H1 (cell line): Measurements from ENCODE around the gene SPATA6L. TPM values are rescaled to one million over a fixed set of nuclear protein-coding genes. Genes with fewer than 3 reads are reported as not detected.

Experiments
- CTCF ChIA-PET: fragments of 300-600 bp; sonication (Branson Sonifier 250); formaldehyde crosslinking; loops from one replicate; lab custom pipeline; 2021; ENCODE audit not compliant: partially characterized antibody; lab: Charles Lee
- POLR2A ChIA-PET: fragments of 300-600 bp; sonication (Branson Sonifier 250); formaldehyde crosslinking; loops from one replicate; lab custom pipeline; 2021; ENCODE audit warnings: inconsistent platforms; ENCODE audit not compliant: partially characterized antibody; lab: Charles Lee
- DNase-seq, 2 experiments: peaks; one replicate each; pipeline versions ENCODE4 v3.0.0 to v3.0.0-alpha.2; 2010 to 2022; ENCODE audit warnings: low spot score in 2 of 2, low read depth in 1 of 2, mixed read lengths in 1 of 2
- FAIRE-seq: peaks from 2 replicates; lab custom pipeline; 2011; peaks lifted over from hg19 to GRCh38; lab: Jason Lieb, UNC
- H2AFZ ChIP-seq: 2 replicates; pipeline ENCODE4 v1.8.1; 2012; ENCODE audit warnings: low read length, inconsistent platforms
- H2AK5ac ChIP-seq: 2 replicates; pipeline ENCODE4 v1.6.1; 2013; ENCODE audit warnings: low read depth, low read length
- H2BK120ac ChIP-seq: replicated peaks from 2 replicates; pipeline ENCODE3; 2013; ENCODE audit warnings: low read depth, low read length, inconsistent platforms
- H2BK12ac ChIP-seq: 2 replicates; pipeline ENCODE4 v1.6.1; 2013; ENCODE audit warnings: low read depth, low read length
- H2BK15ac ChIP-seq: 2 replicates; pipeline ENCODE4 v1.6.1; 2013; ENCODE audit warnings: low read length
- H2BK20ac ChIP-seq: 2 replicates; pipeline ENCODE4 v1.6.1; 2013; ENCODE audit warnings: low read length
- H2BK5ac ChIP-seq: 2 replicates; pipeline ENCODE4 v1.6.1; 2013; ENCODE audit warnings: low read depth, low read length
- H3K14ac ChIP-seq: 2 replicates; pipeline ENCODE4 v1.6.1; 2013; ENCODE audit warnings: inconsistent platforms; ENCODE audit not compliant: insufficient read length
- H3K18ac ChIP-seq: 2 replicates; pipeline ENCODE4 v1.6.1; 2013; ENCODE audit warnings: low read length; ENCODE audit errors: extremely low read depth
- H3K23ac ChIP-seq: 2 replicates; pipeline ENCODE4 v1.6.1; 2013; ENCODE audit warnings: inconsistent platforms; ENCODE audit not compliant: insufficient read length
- H3K23me2 ChIP-seq: 2 replicates; pipeline ENCODE4 v1.6.1; 2013; ENCODE audit warnings: low read depth, low read length
- H3K27ac ChIP-seq: 2 replicates; pipeline ENCODE4 v1.6.1; 2011; ENCODE audit warnings: low read depth, low read length, inconsistent platforms
- H3K27me3 ChIP-seq, 4 experiments: replicated peaks in 1 of 4; 1 replicate in 1 of 4; 2 replicates in 3 of 4; pipeline versions ENCODE4 v1.6.1 to v1.8.1; 2011 to 2013; ENCODE audit warnings: low read length in 3 of 4, mild to moderate bottlenecking in 3 of 4, inconsistent platforms in 2 of 4, mixed read lengths in 2 of 4, moderate library complexity in 1 of 4; ENCODE audit not compliant: control insufficient read depth in 3 of 4, insufficient read depth in 3 of 4; ENCODE audit errors: extremely low read depth in 1 of 4
- H3K36me3 ChIP-seq, 4 experiments: 2 replicates each; pipeline versions ENCODE4 v1.6.1 to v1.8.1; 2011 to 2013; ENCODE audit warnings: mild to moderate bottlenecking in 4 of 4, low read length in 3 of 4, moderate library complexity in 2 of 4, control low read depth in 1 of 4, inconsistent platforms in 1 of 4; ENCODE audit not compliant: insufficient read depth in 4 of 4, control insufficient read depth in 2 of 4
- H3K4ac ChIP-seq: replicated peaks from 2 replicates; pipeline ENCODE3; 2013; ENCODE audit warnings: low read length, low read depth, mixed read lengths, inconsistent platforms; ENCODE audit not compliant: insufficient read length
- H3K4me1 ChIP-seq, 4 experiments: replicated peaks in 1 of 4; 1 replicate in 1 of 4; 2 replicates in 3 of 4; pipeline versions ENCODE4 v1.6.1 to v1.8.1; 2011 to 2013; ENCODE audit warnings: low read length in 3 of 4, inconsistent platforms in 2 of 4, mixed read lengths in 1 of 4; ENCODE audit not compliant: insufficient read depth in 4 of 4, control insufficient read depth in 3 of 4
- H3K4me2 ChIP-seq, 2 experiments: 2 replicates each; pipeline versions ENCODE4 v1.6.1 to v1.8.1; 2011 to 2013; ENCODE audit warnings: low read depth in 2 of 2, low read length in 2 of 2, control low read depth in 1 of 2, inconsistent platforms in 1 of 2, mild to moderate bottlenecking in 1 of 2; ENCODE audit not compliant: insufficient read depth in 1 of 2
- H3K4me3 ChIP-seq, 4 experiments: fragments of 200-600, 300-600 bp in 1 of 4; sonication (generic), shearing (Covaris generic), sonication (Bioruptor Twin) in 1 of 4; 2 replicates each; pipeline versions ENCODE4 v1.5.1 to v1.8.1; 2011 to 2016; ENCODE audit warnings: low read length in 4 of 4, low read depth in 3 of 4, control low read depth in 2 of 4, inconsistent platforms in 2 of 4, mild to moderate bottlenecking in 2 of 4, mixed read lengths in 1 of 4, moderate library complexity in 1 of 4; ENCODE audit not compliant: insufficient read depth in 2 of 4; ENCODE audit errors: extremely low read depth in 1 of 4
- H3K56ac ChIP-seq: replicated peaks from 2 replicates; pipeline ENCODE3; 2013; ENCODE audit warnings: low read depth, mild to moderate bottlenecking, mixed read lengths, low read length, inconsistent platforms; ENCODE audit not compliant: insufficient read length
- H3K79me1 ChIP-seq: 2 replicates; pipeline ENCODE4 v1.6.1; 2013; ENCODE audit warnings: low read depth, low read length, control low read depth
- H3K79me2 ChIP-seq, 2 experiments: 2 replicates each; pipeline versions ENCODE4 v1.6.1 to v1.8.1; 2012 to 2013; ENCODE audit warnings: low read length in 2 of 2, mild to moderate bottlenecking in 2 of 2, inconsistent platforms in 1 of 2; ENCODE audit not compliant: insufficient read depth in 2 of 2, control insufficient read depth in 1 of 2
- H3K9ac ChIP-seq, 4 experiments: replicated peaks in 1 of 4; 1 replicate in 1 of 4; 2 replicates in 3 of 4; pipeline versions ENCODE4 v1.6.1 to v1.8.1; 2011 to 2013; ENCODE audit warnings: low read depth in 3 of 4, low read length in 3 of 4, control low read depth in 2 of 4, mild to moderate bottlenecking in 2 of 4, moderate library complexity in 2 of 4, inconsistent platforms in 1 of 4; ENCODE audit errors: extremely low read depth in 1 of 4
- H3K9me3 ChIP-seq, 2 experiments: 2 replicates each; pipeline versions ENCODE4 v1.6.1 to v1.8.1; 2012 to 2013; ENCODE audit warnings: mild to moderate bottlenecking in 2 of 2, moderate library complexity in 2 of 2, control low read depth in 1 of 2, inconsistent platforms in 1 of 2, low read depth in 1 of 2, low read length in 1 of 2, mixed read lengths in 1 of 2; ENCODE audit not compliant: insufficient read depth in 2 of 2
- H4K20me1 ChIP-seq, 2 experiments: replicated peaks in 1 of 2; 2 replicates each; pipeline versions ENCODE3 to v1.8.1; 2011 to 2013; ENCODE audit warnings: inconsistent platforms in 2 of 2, low read length in 2 of 2, mild to moderate bottlenecking in 1 of 2; ENCODE audit not compliant: insufficient read depth in 2 of 2, control insufficient read depth in 1 of 2
- H4K5ac ChIP-seq: 2 replicates; pipeline ENCODE4 v1.6.1; 2013; ENCODE audit warnings: low read length, low read depth, mixed read lengths, inconsistent platforms; ENCODE audit not compliant: insufficient read length
- H4K8ac ChIP-seq: 2 replicates; pipeline ENCODE4 v1.8.0; 2013; ENCODE audit warnings: mild to moderate bottlenecking, moderate library complexity, low read length, inconsistent platforms; ENCODE audit not compliant: insufficient read depth; ENCODE audit errors: extremely low read depth
- H4K91ac ChIP-seq: replicated peaks from 2 replicates; pipeline ENCODE3; 2013; ENCODE audit warnings: low read length, mixed read lengths, inconsistent platforms; ENCODE audit not compliant: insufficient read length
- CEBPB ChIP-seq: IDR thresholded peaks from 2 replicates; pipeline ENCODE4 v1.6.1; 2012; ENCODE audit warnings: low read depth, low read length
- EP300 ChIP-seq, 2 experiments: IDR thresholded peaks; 1 replicate in 1 of 2; 2 replicates in 1 of 2; pipeline ENCODE4 v1.6.1; 2011 to 2012; ENCODE audit warnings: low read depth in 2 of 2, low read length in 2 of 2, mild to moderate bottlenecking in 2 of 2, borderline replicate concordance in 1 of 2, inconsistent platforms in 1 of 2, moderate library complexity in 1 of 2
- FOSL1 ChIP-seq: IDR thresholded peaks from 2 replicates; pipeline ENCODE4 v1.6.1; 2011; ENCODE audit warnings: mild to moderate bottlenecking, low read depth, low read length, moderate library complexity; ENCODE audit not compliant: insufficient read depth
- RFX5 ChIP-seq: IDR thresholded peaks from 2 replicates; pipeline ENCODE4 v1.6.1; 2011; ENCODE audit warnings: low read depth, low read length, improper control_type of control experiment, borderline replicate concordance
- SUZ12 ChIP-seq: fragments of 200-600 bp; sonication (generic); IDR thresholded peaks from 2 replicates; pipeline ENCODE4 v1.6.1; 2012; ENCODE audit warnings: mild to moderate bottlenecking, inconsistent platforms, low read length, moderate library complexity, mixed read lengths
- TAF7 ChIP-seq: optimal IDR thresholded peaks from 2 replicates; pipeline ENCODE3; 2011; ENCODE audit warnings: low read depth, mild to moderate bottlenecking, inconsistent platforms, low read length, moderate library complexity, borderline replicate concordance
- WGBS, 2 experiments: shearing (Covaris generic) in 1 of 2; methylation state at CpG; one replicate each; pipeline versions ENCODE4 v1.1.6 to v1.1.7; 2013 to 2015; ENCODE audit warnings: low lambda C conversion rate in 2 of 2, mixed read lengths in 2 of 2, inconsistent platforms in 1 of 2, low coverage in 1 of 2, missing lambda C conversion rate in 1 of 2; ENCODE audit not compliant: insufficient replicate concordance in 2 of 2, insufficient coverage in 1 of 2, insufficient read length in 1 of 2; ENCODE audit errors: extremely low coverage in 1 of 2, missing lambda C conversion rate in 1 of 2; 5-methylcytosine and 5-hydroxymethylcytosine counted together
- polyA plus RNA-seq, 7 experiments: library from polyadenylated mRNA; depleted of rRNA in 3 of 7; stranded (reverse) in 5 of 7; unstranded in 2 of 7; fragments of >200 nt in 5 of 7; fragments of 200-250 nt in 2 of 7; gene quantifications; 1 replicate in 5 of 7; 2 replicates in 1 of 7; 4 replicates in 1 of 7; pipeline versions ENCODE4 v1.2.1 to v1.2.3, GENCODE V29; 2011 to 2013; ENCODE audit warnings: missing spikeins in 2 of 7, mixed read lengths in 2 of 7
- total RNA-seq: library from RNA; stranded (reverse); fragmentation: NEBNext Ultra II Directional; extraction: Animal tissue kit (Norgen Biotek cat#: 25700); gene quantifications from 2 replicates; pipeline ENCODE4 v1.2.1, GENCODE V29; 2021

The SPATA6L gene
- total and polyA plus RNA-seq, 2 of the 8 experiments (the other 6 are each of a cell fraction or from before 2014, with no cell fraction given) = 0.57 to 1.1 TPM

GRCh38 chr9:4585135-4585534, 81.1 kb downstream of the SPATA6L start:
- Histone ChIP-seq H3K9ac (no peak overlapping the region), H3K23me2 (no peaks in the 10 kb centered on the region; the same call in 1 of the 2 replicates), H3K14ac (no peak overlapping the region), H4K91ac (no peak overlapping the region), H3K79me1 (no peaks in the 10 kb centered on the region), H3K4me3 (no peak overlapping the region), H3K18ac (no peak overlapping the region), H3K56ac (no peak overlapping the region), H3K4me2 (no peak overlapping the region), H2BK15ac (no peak overlapping the region), H2BK120ac (no peak overlapping the region), H3K27me3 (no peaks in the 10 kb centered on the region), H4K5ac (no peak overlapping the region), H2AFZ (no peak overlapping the region), H2BK20ac (no peak overlapping the region), H3K4me1 (no peaks in the 10 kb centered on the region), H4K8ac (no peak overlapping the region), H2AK5ac (no peak overlapping the region), H3K23ac (no peak overlapping the region), H3K27ac (no peak overlapping the region), H3K79me2 (no peaks in the 10 kb centered on the region), H4K20me1 (no peaks in the 10 kb centered on the region), H2BK5ac (no peak overlapping the region), H3K36me3 (no peaks in the 10 kb centered on the region), H3K4ac (no peak overlapping the region), H2BK12ac (no peak overlapping the region), H3K9me3 (no peaks in the 10 kb centered on the region)
- ChIA-PET CTCF (interaction anchor here (0.6 to 2.4 kb wide), 3 partner anchors 19 to 1038 kb away, joined by 3 to 8 read pairs (median 3); no protein-coding TSS in a partner anchor), POLR2A (no interaction called here)
- TF ChIP-seq TAF7 = no peak
- TF ChIP-seq SUZ12 = no peak
- no peak for TF ChIP-seq RFX5
- TF ChIP-seq FOSL1 = no peak
- no peak for TF ChIP-seq EP300 (IDR thresholded peaks at IDR 0.05; ENCODE audit: borderline replicate concordance in 1 of 2, low read depth in 2 of 2, low read length in 2 of 2)
- no peak for TF ChIP-seq CEBPB
- WGBS, 2 experiments = 91% methylated on average over 5 of the region's 5 CpGs; no CpG with 5 or more reads in 1 of the 2 experiments
- DNase-seq (no peak), FAIRE-seq (no peak)
